Tibial artery (tissue), 4 donors: Measurements from ENCODE around the gene MARK1.
A peak's percentile ranks its signal among the peaks of the same experiment; 100 is the strongest.

Source experiments
- DNase-seq, 2 donors: peaks; one replicate each; pipeline ENCODE4 v3.0.0-alpha.2; 2019
- H3K27ac ChIP-seq, 2 donors: fragments of 200-600 bp; sonication (generic) in 1 of 2; 1 replicate in 1 of 2; 2 replicates in 1 of 2; pipeline ENCODE4 v1.5.1; 2018 to 2019; ENCODE audit warnings: mild to moderate bottlenecking in 1 of 2
- H3K27me3 ChIP-seq, 2 donors: fragments of 200-600 bp; sonication (generic) in 1 of 2; one replicate each; pipeline versions ENCODE4 v1.5.1 to v1.6.0; 2016 to 2019
- H3K36me3 ChIP-seq, 3 donors: fragments of 200-600 bp; sonication (generic) in 2 of 3; one replicate each; pipeline ENCODE4 v1.5.1; 2016 to 2019; ENCODE audit warnings: mild to moderate bottlenecking in 2 of 3
- H3K4me1 ChIP-seq, 4 donors: fragments of 200-600 bp; sonication (generic) in 2 of 4; 1 replicate in 3 of 4; 2 replicates in 1 of 4; pipeline ENCODE4 v1.5.1; 2016 to 2019
- H3K4me3 ChIP-seq, 2 donors: fragments of 200-600 bp; sonication (generic) in 1 of 2; 1 replicate in 1 of 2; 2 replicates in 1 of 2; pipeline ENCODE4 v1.5.1; 2018 to 2019; ENCODE audit warnings: mild to moderate bottlenecking in 2 of 2
- H3K9me3 ChIP-seq, 3 donors: fragments of 200-600 bp; sonication (generic) in 1 of 3; one replicate each; pipeline ENCODE4 v1.5.1; 2016 to 2019
- intact Hi-C: fragments of 100-400 bp; cut with DNase I; formaldehyde crosslinking; loops from one replicate; pipeline ENCODE4 v1.15.0; 2023; ENCODE audit warnings: low total_unique reads
- TF ChIP-seq, protein P1 (sequence below), 2 experiments: fragments of 200-600 bp in 1 of 2; fragments of 450-650 bp in 1 of 2; IDR thresholded peaks; one replicate each; pipeline ENCODE4 v1.5.1; 2017 to 2019; ENCODE audit warnings: antibody characterized with exemption in 2 of 2, mild to moderate bottlenecking in 1 of 2, moderate library complexity in 1 of 2

MARK1 gene

DNA sequence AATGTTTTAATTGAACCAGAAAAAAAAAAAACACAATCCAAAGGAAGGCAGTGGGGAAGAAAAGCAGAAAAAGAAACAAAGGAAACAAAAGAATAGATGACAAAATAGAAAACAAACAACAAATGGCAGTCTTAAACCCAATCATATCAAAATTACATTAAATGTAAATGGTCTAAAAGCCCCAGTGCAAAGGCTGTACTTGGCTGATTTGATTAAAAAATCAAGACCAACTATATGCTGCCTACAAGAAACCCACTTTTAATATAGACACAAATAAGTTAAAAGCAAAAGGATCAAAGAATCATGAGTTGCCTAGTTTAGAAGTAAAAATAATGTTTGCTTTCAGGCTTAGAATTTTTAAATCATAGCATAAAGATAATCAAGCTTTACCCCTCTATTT, 142.4 kb downstream of the MARK1 start:
- DNase-seq, result no peak
- Histone ChIP-seq H3K27me3 (no peaks in the 10 kb centered on the region), H3K4me3 (no peak overlapping the region), H3K9me3 (peaks cover 0 to 7% (median 2%) of the 10 kb centered on the region in 3 donors), H3K4me1 (no peaks in the 10 kb centered on the region), H3K27ac (no peak overlapping the region), H3K36me3 (no peaks in the 10 kb centered on the region)
- intact Hi-C loops, result no loop called here
- TF ChIP-seq, protein P1, sequence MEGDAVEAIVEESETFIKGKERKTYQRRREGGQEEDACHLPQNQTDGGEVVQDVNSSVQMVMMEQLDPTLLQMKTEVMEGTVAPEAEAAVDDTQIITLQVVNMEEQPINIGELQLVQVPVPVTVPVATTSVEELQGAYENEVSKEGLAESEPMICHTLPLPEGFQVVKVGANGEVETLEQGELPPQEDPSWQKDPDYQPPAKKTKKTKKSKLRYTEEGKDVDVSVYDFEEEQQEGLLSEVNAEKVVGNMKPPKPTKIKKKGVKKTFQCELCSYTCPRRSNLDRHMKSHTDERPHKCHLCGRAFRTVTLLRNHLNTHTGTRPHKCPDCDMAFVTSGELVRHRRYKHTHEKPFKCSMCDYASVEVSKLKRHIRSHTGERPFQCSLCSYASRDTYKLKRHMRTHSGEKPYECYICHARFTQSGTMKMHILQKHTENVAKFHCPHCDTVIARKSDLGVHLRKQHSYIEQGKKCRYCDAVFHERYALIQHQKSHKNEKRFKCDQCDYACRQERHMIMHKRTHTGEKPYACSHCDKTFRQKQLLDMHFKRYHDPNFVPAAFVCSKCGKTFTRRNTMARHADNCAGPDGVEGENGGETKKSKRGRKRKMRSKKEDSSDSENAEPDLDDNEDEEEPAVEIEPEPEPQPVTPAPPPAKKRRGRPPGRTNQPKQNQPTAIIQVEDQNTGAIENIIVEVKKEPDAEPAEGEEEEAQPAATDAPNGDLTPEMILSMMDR (IDR thresholded peaks at IDR 0.05), result no peak

DNA sequence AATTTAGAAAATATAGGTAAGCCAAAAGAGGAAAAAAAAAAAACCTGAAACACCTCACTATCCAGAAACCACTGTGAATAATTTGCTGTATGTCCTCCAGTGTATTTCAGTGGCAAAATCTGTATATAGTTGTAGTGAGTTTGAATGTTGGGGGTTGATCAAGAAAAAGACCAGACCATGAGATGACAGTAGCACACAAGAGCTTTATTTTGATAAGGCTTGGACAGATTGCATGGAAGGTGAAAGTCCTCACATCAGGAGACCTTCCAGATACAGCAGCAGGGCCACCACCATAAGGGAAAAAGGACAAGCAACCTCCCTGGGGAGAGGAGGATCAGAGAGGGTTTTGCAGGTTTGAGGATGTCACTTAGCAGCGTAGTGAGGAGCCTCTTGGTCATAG, 146.0 kb downstream of the MARK1 start:
- H3K9me3 ChIP-seq, result peaks cover 0 to 7% (median 2%) of the 10 kb centered on the region in 3 donors
- no peak overlapping the region for H3K27ac ChIP-seq
- DNase-seq, result no peak
- no peaks in the 10 kb centered on the region for H3K36me3 ChIP-seq
- intact Hi-C loops, result no loop called here
- H3K27me3 ChIP-seq, result no peaks in the 10 kb centered on the region
- no peaks in the 10 kb centered on the region for H3K4me1 ChIP-seq
- H3K4me3 ChIP-seq, result no peak overlapping the region
- TF ChIP-seq, protein P1 (IDR thresholded peaks at IDR 0.05), result no peak

DNA sequence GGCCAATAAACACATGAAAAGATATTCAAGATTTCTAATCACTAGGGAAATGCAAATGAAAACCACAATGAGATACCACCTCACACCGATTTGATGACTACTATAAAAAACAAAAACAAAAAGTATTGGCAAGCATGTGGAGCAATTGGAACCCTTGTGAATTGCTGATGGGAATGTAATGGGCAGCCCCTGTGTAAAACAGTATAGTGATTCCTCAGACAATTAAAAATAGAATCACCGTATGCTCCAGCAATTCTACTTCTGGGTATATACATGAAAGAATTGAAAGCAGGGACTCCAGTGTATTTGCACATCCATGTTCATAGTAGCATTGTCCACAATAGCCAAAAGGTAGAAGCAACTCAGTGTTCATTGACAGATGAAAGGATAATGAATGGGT, 149.3 kb downstream of the MARK1 start:
- Histone ChIP-seq H3K4me1 (peaks cover 0 to 3% (median 0%) of the 10 kb centered on the region in 4 donors), H3K4me3 (no peak overlapping the region), H3K36me3 (no peaks in the 10 kb centered on the region), H3K27ac (no peak overlapping the region), H3K9me3 (no peaks in the 10 kb centered on the region), H3K27me3 (no peaks in the 10 kb centered on the region)
- intact Hi-C loops, result no loop called here
- TF ChIP-seq, protein P1 (IDR thresholded peaks at IDR 0.05), result no peak
- no peak for DNase-seq

DNA sequence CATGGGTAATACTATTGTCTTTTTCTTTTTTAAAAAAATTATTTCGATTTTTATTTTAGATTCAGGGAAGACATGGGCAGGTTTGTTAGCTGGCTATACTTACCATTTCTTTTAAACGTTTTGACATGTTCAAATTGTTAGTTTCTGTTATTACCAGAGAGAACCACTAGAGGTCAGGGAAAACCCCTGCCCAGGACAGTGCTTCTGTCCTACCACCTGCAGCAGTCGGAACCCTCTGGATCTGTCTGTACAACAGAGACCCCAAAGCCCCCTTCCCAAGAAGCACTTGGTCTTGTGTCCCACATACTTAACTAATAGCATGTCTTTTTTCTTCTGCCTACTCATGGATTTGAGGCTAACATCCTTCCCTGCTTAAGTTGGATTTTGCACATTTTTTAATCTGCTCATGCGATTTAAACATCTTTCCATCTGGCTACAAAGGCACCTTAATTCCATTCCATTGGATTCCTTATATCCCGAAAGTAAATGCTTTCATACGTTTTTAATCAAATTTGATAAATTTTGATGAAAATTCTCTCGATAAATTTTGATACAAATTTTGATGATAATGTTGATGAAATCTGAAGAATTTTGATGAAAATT, 152.2 kb downstream of the MARK1 start:
- Histone ChIP-seq H3K4me3 (no peak overlapping the region), H3K4me1 (peaks cover 0 to 3% (median 0%) of the 10 kb centered on the region in 4 donors), H3K9me3 (no peaks in the 10 kb centered on the region), H3K27ac (no peak overlapping the region), H3K36me3 (no peaks in the 10 kb centered on the region), H3K27me3 (no peaks in the 10 kb centered on the region)
- TF ChIP-seq, protein P1 (IDR thresholded peaks at IDR 0.05), result peak; percentile 72 to 81
- intact Hi-C loops, result loop anchor here (5.0 kb wide), 1 partner anchor 97 kb away; no protein-coding TSS in a partner anchor
- DNase-seq, result no peak

DNA sequence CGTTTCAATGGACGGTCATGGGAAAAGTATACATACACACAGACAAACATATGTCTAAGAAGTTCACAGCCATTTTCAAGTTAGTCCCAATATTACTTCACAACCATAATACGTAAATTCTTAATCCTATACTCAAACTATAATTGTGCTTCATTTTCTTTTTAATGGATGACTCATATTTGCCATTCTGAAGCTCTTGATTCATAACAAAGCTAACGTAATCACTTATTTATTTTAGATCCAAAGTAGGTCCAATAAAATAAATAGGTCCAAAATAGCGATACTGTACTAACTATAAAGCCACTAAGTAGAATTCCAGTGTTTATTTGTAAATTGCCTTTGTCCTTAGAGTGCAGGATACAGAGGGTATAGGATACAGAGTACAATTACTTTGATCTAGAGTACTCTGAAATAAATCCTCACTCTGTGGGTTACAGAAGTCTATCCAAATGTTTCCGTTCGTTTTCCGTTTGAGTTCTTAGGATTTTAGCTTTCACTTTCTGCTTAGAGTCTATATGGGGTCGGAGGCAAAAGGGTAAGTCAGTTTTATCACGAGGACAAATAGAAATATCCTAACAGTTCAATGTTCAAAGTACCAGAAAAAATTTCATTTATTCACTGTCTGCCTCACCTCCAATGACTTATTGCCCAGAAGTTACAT, 153.4 kb downstream of the MARK1 start:
- Histone ChIP-seq H3K27me3 (no peaks in the 10 kb centered on the region), H3K4me3 (no peak overlapping the region), H3K4me1 (peaks cover 0 to 3% (median 0%) of the 10 kb centered on the region in 4 donors), H3K27ac (no peak overlapping the region), H3K9me3 (no peaks in the 10 kb centered on the region), H3K36me3 (no peaks in the 10 kb centered on the region)
- no peak for DNase-seq
- intact Hi-C loops, result loop anchor here (5.0 kb wide), 1 partner anchor 96 kb away; no protein-coding TSS in a partner anchor
- TF ChIP-seq, protein P1 (IDR thresholded peaks at IDR 0.05), result no peak
